ENCODE results near the gene RBP5.

The RBP5 gene

GRCh38 chr12:7144414-7145120 lies 15.9 kb upstream of the RBP5 start:
- Histone ChIP-seq H3K4me3 (replicated peaks; ENCODE audit: insufficient read depth, low read length) (no peak overlapping the region), H3K27ac (replicated peaks) (no peak overlapping the region), H3K27me3 (ENCODE audit: insufficient read depth, poor library complexity, severe bottlenecking) (no peaks in the 10 kb centered on the region)
- TF ChIP-seq POLR2AphosphoS5 (IDR thresholded peaks at IDR 0.05; ENCODE audit: low read depth): no peak
- peak; percentile 17 for TF ChIP-seq CTCF (IDR thresholded peaks at IDR 0.05; ENCODE audit: insufficient read depth, low read length)
- DNase-seq (ENCODE audit: low read depth in 1 of 2, low spot score in 1 of 2): no peak

GRCh38 chr12:7143564-7143963 lies 14.9 kb upstream of the RBP5 start:
- H3K4me3 ChIP-seq (replicated peaks; ENCODE audit: insufficient read depth, low read length): no peak overlapping the region
- TF ChIP-seq REST (IDR thresholded peaks at IDR 0.05; ENCODE audit: insufficient replicate concordance, low read depth): no peak
- no peak for TF ChIP-seq GABPA (IDR thresholded peaks at IDR 0.05; ENCODE audit: low read depth)
- TF ChIP-seq POLR2AphosphoS5 (IDR thresholded peaks at IDR 0.05; ENCODE audit: low read depth): no peak
- no peak for TF ChIP-seq CTCF (IDR thresholded peaks at IDR 0.05; ENCODE audit: insufficient read depth, low read length)
- TF ChIP-seq SPI1 (IDR thresholded peaks at IDR 0.05; ENCODE audit: borderline replicate concordance, low read depth): no peak
- no peaks in the 10 kb centered on the region for H3K27me3 ChIP-seq (ENCODE audit: insufficient read depth, poor library complexity, severe bottlenecking)
- DNase-seq (ENCODE audit: low read depth in 1 of 2, low spot score in 1 of 2): no peak
- no peak overlapping the region for H3K27ac ChIP-seq (replicated peaks)

GRCh38 chr12:7142809-7143465 lies 14.2 kb upstream of the RBP5 start:
- no peak overlapping the region for H3K4me3 ChIP-seq (replicated peaks; ENCODE audit: insufficient read depth, low read length)
- H3K27me3 ChIP-seq (ENCODE audit: insufficient read depth, poor library complexity, severe bottlenecking): no peaks in the 10 kb centered on the region
- TF ChIP-seq GABPA (IDR thresholded peaks at IDR 0.05; ENCODE audit: low read depth) (no peak), SPI1 (IDR thresholded peaks at IDR 0.05; ENCODE audit: borderline replicate concordance, low read depth) (no peak), POLR2AphosphoS5 (IDR thresholded peaks at IDR 0.05; ENCODE audit: low read depth) (no peak), CTCF (IDR thresholded peaks at IDR 0.05; ENCODE audit: insufficient read depth, low read length) (no peak), REST (IDR thresholded peaks at IDR 0.05; ENCODE audit: insufficient replicate concordance, low read depth) (no peak)
- H3K27ac ChIP-seq (replicated peaks): no peak overlapping the region
- no peak for DNase-seq (ENCODE audit: low read depth in 1 of 2, low spot score in 1 of 2)

All from HL-60 (cell line).